ENCODE results near the gene YAE1. TPM values are rescaled to one million over a fixed set of nuclear protein-coding genes. Genes with fewer than 3 reads are reported as not detected.

Gene YAE1
- total and polyA plus RNA-seq, 2 of the 13 experiments (the other 11 are each of a cell fraction or from before 2014, with no cell fraction given) = 18.7 to 28.3 TPM

GRCh38 chr7:39580149-39580874, 14.1 kb downstream of the YAE1 start (continued):
- TF ChIP-seq CAMTA2 (CRISPR knock-in tag; IDR thresholded peaks at IDR 0.05; ENCODE audit: borderline replicate concordance) (no peak), MYC (CRISPR knock-in tag; IDR thresholded peaks at IDR 0.05; ENCODE audit: borderline replicate concordance) (peak; percentile 92), MEF2D (CRISPR knock-in tag; IDR thresholded peaks at IDR 0.05) (peak; percentile 68; the same call in 1 of the 2 replicates), IRF2 (CRISPR knock-in tag; IDR thresholded peaks at IDR 0.05) (peak; percentile 68; the same call in 1 of the 2 replicates), ZNF549 (CRISPR knock-in tag; IDR thresholded peaks at IDR 0.05) (no peak), EP300 (IDR thresholded peaks at IDR 0.05; ENCODE audit: low read depth in 2 of 2, low read length in 2 of 2) (peak in 1 of 2 experiments; percentile 25; a peak in 1 of 4 replicates), EP300 (CRISPR knock-in tag; IDR thresholded peaks at IDR 0.05; ENCODE audit: borderline replicate concordance) (no peak), KLF16 (CRISPR knock-in tag; IDR thresholded peaks at IDR 0.05) (peak in 1 of 2 experiments; percentile 26; a peak in 1 of 4 replicates), SMC3 (IDR thresholded peaks at IDR 0.05; ENCODE audit: low read length) (peak; percentile 83), ZFAT (CRISPR knock-in tag; conservative IDR thresholded peaks at IDR 0.05) (no peak), ZNF878 (CRISPR knock-in tag; IDR thresholded peaks at IDR 0.05) (peak; percentile 35; the same call in 1 of the 2 replicates), ZNF331 (CRISPR knock-in tag; IDR thresholded peaks at IDR 0.05) (peak; percentile 51; the same call in 1 of the 2 replicates), ZFP41 (CRISPR knock-in tag; IDR thresholded peaks at IDR 0.05; ENCODE audit: borderline replicate concordance) (no peak), FOXA1 (IDR thresholded peaks at IDR 0.05) (no peak), FOXA1 (CRISPR knock-in tag; IDR thresholded peaks at IDR 0.05) (0 out of 2 replicates have a peak, but pooled peaks have one; percentile 37), ATF7 (IDR thresholded peaks at IDR 0.05) (no peak), ATF7 (CRISPR knock-in tag; IDR thresholded peaks at IDR 0.05) (no peak), SCMH1 (CRISPR knock-in tag; IDR thresholded peaks at IDR 0.05; ENCODE audit: borderline replicate concordance) (no peak)
- TF ChIP-seq, protein P1, sequence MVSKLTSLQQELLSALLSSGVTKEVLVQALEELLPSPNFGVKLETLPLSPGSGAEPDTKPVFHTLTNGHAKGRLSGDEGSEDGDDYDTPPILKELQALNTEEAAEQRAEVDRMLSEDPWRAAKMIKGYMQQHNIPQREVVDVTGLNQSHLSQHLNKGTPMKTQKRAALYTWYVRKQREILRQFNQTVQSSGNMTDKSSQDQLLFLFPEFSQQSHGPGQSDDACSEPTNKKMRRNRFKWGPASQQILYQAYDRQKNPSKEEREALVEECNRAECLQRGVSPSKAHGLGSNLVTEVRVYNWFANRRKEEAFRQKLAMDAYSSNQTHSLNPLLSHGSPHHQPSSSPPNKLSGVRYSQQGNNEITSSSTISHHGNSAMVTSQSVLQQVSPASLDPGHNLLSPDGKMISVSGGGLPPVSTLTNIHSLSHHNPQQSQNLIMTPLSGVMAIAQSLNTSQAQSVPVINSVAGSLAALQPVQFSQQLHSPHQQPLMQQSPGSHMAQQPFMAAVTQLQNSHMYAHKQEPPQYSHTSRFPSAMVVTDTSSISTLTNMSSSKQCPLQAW (CRISPR knock-in tag; IDR thresholded peaks at IDR 0.05) = peak; percentile 40; the same call in 1 of the 2 replicates
- TF ChIP-seq, protein P2, sequence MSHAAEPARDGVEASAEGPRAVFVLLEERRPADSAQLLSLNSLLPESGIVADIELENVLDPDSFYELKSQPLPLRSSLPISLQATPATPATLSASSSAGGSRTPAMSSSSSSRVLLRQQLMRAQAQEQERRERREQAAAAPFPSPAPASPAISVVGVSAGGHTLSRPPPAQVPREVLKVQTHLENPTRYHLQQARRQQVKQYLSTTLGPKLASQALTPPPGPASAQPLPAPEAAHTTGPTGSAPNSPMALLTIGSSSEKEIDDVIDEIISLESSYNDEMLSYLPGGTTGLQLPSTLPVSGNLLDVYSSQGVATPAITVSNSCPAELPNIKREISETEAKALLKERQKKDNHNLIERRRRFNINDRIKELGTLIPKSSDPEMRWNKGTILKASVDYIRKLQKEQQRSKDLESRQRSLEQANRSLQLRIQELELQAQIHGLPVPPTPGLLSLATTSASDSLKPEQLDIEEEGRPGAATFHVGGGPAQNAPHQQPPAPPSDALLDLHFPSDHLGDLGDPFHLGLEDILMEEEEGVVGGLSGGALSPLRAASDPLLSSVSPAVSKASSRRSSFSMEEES (CRISPR knock-in tag; IDR thresholded peaks at IDR 0.05) = peak; percentile 64; the same call in 1 of the 2 replicates
- TF ChIP-seq, protein P3, sequence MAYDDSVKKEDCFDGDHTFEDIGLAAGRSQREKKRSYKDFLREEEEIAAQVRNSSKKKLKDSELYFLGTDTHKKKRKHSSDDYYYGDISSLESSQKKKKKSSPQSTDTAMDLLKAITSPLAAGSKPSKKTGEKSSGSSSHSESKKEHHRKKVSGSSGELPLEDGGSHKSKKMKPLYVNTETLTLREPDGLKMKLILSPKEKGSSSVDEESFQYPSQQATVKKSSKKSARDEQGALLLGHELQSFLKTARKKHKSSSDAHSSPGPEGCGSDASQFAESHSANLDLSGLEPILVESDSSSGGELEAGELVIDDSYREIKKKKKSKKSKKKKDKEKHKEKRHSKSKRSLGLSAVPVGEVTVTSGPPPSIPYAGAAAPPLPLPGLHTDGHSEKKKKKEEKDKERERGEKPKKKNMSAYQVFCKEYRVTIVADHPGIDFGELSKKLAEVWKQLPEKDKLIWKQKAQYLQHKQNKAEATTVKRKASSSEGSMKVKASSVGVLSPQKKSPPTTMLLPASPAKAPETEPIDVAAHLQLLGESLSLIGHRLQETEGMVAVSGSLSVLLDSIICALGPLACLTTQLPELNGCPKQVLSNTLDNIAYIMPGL (CRISPR knock-in tag; IDR thresholded peaks at IDR 0.05; ENCODE audit: borderline replicate concordance in 1 of 2, low read depth in 1 of 2) = peak in 1 of 2 experiments; percentile 81; a peak in 2 of 4 replicates

Data from HepG2 (cell line).